Measurements from ENCODE around the gene TSPAN32.

Gene TSPAN32, protein sequence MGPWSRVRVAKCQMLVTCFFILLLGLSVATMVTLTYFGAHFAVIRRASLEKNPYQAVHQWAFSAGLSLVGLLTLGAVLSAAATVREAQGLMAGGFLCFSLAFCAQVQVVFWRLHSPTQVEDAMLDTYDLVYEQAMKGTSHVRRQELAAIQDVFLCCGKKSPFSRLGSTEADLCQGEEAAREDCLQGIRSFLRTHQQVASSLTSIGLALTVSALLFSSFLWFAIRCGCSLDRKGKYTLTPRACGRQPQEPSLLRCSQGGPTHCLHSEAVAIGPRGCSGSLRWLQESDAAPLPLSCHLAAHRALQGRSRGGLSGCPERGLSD

DNA sequence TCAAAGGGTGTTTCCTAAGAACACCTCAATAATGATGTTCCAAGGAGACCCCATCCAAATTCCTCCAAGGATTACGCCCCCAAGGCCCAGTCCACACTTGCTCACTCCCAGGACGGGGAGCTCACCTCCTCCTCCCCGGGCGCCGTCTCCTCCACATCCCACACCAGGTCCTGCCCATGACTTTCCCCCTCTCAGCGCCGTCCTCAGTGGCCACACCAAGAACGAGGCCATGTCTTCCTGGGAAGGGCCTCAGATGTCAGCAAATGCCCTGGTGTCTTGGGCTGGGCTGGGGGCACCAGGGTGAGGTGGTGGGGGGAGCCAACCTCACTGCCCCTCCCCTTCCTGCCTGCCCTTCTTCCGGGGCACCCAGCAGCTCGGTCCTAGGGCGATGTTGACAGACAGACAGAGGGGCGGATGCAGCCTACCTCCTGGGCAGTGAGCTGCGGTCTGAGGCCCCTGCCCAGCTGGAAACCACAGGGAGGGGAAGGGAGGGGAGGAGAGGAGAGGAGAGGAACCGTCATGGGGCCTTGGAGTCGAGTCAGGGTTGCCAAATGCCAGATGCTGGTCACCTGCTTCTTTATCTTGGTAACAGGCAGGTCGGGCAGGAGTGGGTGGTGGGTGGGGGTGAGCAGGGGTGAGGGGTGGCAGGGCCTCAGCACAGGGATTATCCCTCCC lies at the start of gene TSPAN32, which contains the start of gene C11orf21:
TSS of gene TSPAN32 (plus strand) at position 383 of the 675 bp plus-strand sequence. CDS start at position 520, 137 bp downstream.
TSS of gene C11orf21 (minus strand) at position 288 of the 675 bp plus-strand sequence. CDS start at position 178, 110 bp downstream.
- no peak for DNase-seq

DNA sequence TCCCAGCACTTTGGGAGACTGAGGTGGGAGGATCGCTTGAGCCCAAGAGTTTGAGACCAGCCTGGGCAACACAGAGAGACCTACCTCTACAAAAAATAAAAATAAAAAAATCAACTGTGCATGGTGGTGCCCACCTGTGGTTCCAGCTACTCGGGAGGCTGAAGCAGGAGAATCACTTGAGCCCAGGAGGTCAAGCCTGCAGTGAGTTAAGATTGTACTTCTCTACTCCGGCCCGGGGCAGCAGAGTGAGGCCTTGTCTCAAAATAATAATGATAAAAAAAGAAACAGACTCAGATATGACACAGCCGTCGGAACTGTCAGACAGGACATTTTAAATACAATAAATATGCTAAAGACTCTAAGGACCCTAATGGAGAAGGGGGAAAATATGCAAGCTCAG lies 49.8 kb upstream of the TSPAN32 start:
- no peak for DNase-seq

- DNase-seq = no peak
Observed at GRCh38 chr11:2256293-2256913, 45.4 kb upstream of the TSPAN32 start.

DNA sequence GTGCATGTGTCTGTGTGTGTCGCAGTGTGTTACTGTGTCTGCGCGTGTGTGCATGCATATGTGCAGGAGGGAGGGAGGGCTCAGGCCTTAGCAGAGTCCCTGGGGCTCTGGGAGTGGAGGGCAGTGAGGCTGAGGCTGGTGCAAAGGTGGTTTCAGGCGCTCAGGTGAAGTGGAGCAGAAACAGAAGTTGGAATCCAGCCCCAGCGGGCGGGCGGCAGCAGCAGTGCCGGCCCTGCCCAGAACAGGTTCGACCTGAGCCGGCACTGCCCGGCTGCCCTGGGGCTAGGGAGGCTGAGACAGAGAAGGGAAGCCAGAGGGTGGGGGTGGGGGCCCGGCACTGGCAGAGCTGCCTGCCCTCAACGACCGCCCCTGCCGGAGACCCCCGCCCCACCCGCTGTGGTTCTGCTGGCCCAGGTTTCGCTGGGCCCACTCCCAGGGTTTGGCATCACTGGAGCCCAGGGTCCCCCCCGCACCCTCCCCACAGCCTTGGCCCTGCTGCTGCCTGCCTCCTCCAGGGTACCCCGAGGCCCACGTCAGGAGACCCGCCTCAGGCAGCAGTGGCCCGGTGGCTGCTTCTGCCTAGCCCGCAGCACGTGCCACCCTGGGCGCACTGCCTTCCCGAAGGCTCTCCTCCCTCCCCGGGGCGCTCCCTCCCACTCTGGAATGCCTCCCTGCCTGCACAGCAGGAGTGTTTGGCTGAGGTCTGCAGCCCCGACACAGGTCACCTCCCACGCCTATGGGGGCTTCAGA lies 44.7 kb upstream of the TSPAN32 start:
- no peak for DNase-seq

GRCh38 chr11:2258501-2259465 lies 43.0 kb upstream of the TSPAN32 start:
- no peak for DNase-seq

- no peak for DNase-seq
Observed at GRCh38 chr11:2259466-2259830, 42.4 kb upstream of the TSPAN32 start.

DNA sequence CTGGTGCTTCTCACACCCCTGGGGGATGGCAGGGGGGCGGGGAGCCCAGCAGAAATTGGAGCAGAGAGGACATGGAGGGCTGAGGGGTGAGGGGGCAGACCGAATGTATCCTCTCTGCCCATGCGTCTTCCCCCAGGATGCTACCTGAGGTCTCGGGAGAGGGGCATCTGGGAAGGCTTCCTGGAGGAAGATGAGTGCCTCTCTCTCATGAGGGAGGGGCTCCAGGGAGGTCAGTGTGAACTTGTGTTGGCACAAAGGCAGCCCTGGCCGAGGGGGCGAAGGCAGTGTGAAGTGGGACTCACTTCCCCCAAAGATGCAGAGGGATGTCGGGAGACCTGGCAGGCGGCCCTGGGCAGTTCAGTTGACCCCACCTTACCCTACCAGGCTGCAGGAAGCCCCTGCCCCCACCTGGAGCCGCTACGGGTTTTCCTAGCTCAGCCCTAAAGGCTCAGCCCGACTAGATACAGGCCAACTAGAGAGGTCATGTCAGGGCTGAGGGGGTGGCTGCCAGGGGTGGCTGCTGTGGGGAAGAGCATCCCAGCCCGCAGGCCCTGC lies 41.8 kb upstream of the TSPAN32 start:
- DNase-seq = no peak

DNA sequence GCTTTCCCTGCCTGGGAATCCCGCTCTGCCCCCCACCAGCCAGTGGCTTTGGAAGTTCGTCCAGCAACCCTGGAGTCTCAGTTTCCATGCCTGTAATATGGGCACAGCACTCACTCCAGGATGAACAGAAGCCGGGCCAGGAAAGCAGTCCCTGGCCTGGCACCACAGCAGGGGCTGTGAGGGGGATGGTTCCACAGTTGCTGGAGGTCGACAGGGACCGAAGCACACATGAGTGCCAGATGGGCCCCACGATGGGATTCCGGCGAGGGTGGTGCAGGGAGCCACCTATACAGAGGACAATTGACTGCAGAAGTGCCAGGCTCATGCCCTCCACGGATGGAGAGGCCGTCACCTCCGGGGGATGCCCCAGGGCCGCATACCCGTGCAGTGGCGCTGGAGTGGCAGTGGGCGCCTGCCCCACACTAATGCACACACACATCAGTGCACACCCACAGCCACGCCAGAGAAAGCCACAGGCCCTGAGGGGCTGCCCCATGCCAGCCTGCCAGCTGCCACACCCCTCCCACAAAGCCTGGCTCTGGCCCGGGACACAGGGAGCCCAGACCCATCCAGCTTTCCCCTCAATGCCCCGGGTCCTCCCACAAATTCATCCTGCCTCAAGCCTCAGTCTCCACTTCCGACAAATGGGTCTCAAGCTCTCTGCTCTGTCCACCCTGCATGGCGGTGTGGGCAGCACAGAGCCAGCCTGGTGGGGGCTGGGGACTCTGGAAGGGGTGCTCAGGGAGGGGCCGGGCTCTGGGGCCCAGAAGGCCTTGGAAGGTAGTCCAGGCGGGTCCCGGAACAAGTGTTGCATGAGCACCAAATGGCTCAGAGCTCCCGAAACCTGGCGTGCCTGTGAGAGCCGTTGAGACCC lies 41.1 kb upstream of the TSPAN32 start:
- no peak for DNase-seq

- no peak for DNase-seq
Observed at GRCh38 chr11:2261436-2262230, 40.2 kb upstream of the TSPAN32 start.

DNA sequence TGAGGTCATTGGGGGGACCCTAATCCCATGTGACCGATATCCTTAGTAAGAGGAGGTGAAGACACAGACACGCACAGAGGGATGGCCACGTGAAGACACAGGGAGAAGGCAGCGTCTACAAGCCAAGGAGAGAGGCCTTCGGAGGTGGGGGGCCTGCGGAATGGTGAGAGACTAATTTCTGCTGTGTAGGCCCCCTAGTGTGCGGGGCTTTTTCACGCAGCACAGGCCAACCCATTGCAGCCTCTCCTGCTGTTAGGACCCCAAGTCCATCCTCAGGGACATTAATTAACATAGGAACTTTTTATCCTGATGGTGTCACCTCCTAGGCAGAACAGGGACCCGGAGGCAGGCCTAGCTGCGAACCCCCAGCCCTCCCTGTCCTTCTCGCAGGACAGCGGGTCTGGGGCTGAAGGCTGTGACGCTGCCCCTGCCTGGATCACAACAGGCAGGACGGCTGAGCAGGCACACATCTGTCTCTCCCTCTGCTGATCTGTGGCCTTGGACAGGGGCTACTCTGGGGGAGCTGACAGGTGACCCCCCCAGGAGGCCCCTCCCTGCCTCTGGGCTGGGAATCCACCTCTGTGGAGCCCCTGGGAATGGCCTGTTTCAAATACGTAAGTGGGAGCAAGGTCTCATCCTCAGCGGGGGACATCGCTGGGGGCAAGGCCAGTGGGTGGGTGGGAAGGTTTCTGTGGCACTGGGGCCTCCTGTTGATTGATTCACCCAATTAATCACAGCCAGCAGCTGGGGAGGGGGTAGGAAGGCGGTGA lies 39.3 kb upstream of the TSPAN32 start:
- DNase-seq = no peak

- DNase-seq = no peak
Observed at GRCh38 chr11:2263071-2263565, 38.7 kb upstream of the TSPAN32 start.

GRCh38 chr11:2263724-2264360 lies 38.0 kb upstream of the TSPAN32 start:
- DNase-seq = no peak

- no peak for DNase-seq
Observed at GRCh38 chr11:2264366-2265053, 37.3 kb upstream of the TSPAN32 start.

- no peak for DNase-seq
Observed at GRCh38 chr11:2265396-2265795, 36.4 kb upstream of the TSPAN32 start.

- DNase-seq = no peak
Observed at GRCh38 chr11:2265854-2266585, 35.8 kb upstream of the TSPAN32 start.

DNA sequence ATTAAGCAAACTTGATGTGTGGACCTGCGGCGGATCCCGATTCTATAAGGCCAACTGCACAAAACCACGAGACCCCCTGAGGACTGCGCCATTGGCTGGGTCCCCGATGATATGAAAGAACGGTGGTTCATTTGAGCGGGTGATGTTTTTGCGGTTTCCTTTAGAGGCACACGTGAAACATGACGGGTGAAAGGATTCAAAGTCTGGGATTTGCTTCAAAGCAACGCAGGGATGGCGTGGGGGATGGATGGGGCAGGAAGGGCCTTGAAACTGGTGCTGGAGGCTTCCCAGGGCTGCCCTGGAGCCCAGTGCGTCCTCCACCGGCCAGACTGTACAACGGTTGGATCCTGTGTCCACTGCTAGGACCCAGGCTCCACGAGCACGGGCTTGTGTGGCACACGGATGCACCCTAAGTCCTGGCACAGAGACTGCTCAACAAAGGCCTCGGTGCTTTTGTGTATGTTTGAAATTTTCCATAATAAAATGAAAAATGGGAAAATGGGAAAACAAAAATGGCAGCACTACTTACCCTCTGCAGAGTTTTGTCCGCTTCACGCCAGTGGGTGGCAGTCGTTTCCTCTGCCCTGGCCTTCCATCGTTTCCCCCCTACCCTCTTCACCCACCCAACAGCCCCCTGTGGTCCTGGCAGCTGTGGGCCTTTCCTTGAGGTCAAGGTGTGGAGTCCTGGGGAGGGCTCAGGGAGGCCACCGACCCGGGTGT lies 35.1 kb upstream of the TSPAN32 start:
- DNase-seq = no peak
